Ascending aorta (tissue), 2 donors: ENCODE data around the gene PLCG2. TPM values are rescaled to one million over a fixed set of nuclear protein-coding genes. Genes with fewer than 3 reads are reported as not detected.

Source experiments
- DNase-seq, 2 donors: peaks; one replicate each; pipeline ENCODE4 v3.0.0-alpha.2; 2019; ENCODE audit warnings: low spot score in 2 of 2
- H3K27ac ChIP-seq, 2 donors: fragments of 200-600 bp; sonication (generic); one replicate each; pipeline ENCODE4 v1.5.1; 2016 to 2017; ENCODE audit warnings: mild to moderate bottlenecking in 1 of 2
- H3K27me3 ChIP-seq: fragments of 200-600 bp; sonication (generic); one replicate; pipeline ENCODE4 v1.5.1; 2017
- H3K36me3 ChIP-seq, 2 donors: fragments of 200-600 bp; sonication (generic); one replicate each; pipeline ENCODE4 v1.5.1; 2016
- H3K4me1 ChIP-seq, 2 donors: fragments of 200-600 bp; sonication (generic); one replicate each; pipeline ENCODE4 v1.5.1; 2016 to 2017; ENCODE audit warnings: mild to moderate bottlenecking in 1 of 2
- H3K4me3 ChIP-seq, 2 donors: fragments of 200-600 bp; sonication (generic); one replicate each; pipeline ENCODE4 v1.5.1; 2016 to 2017; ENCODE audit warnings: mild to moderate bottlenecking in 1 of 2
- H3K9me3 ChIP-seq, 2 donors: fragments of 200-600 bp; sonication (generic); one replicate each; pipeline ENCODE4 v1.5.1; 2016
- CTCF ChIP-seq, 3 experiments: fragments of 200-600 bp in 2 of 3; fragments of 450-650 bp in 1 of 3; sonication (generic) in 2 of 3; IDR thresholded peaks; one replicate each; pipeline ENCODE4 v1.5.1; 2016 to 2019; ENCODE audit warnings: antibody characterized with exemption in 3 of 3, mild to moderate bottlenecking in 1 of 3, moderate library complexity in 1 of 3
- intact Hi-C: fragments of 100-400 bp; cut with DNase I; formaldehyde crosslinking; loops from one replicate; pipeline ENCODE4 v1.15.1; 2023
- total RNA-seq: library from RNA; depleted of rRNA; stranded (reverse); fragments of >200 nt; gene quantifications from one replicate; pipeline ENCODE4 v1.1.0, GENCODE V29; 2016

Gene PLCG2
- total RNA-seq, 1 donor from 2014 or later, result 34.2 TPM

- intact Hi-C loops, result no loop called here
- H3K36me3 ChIP-seq, result no peaks in the 10 kb centered on the region
- no peak within 1 kb of the TSS for H3K27ac ChIP-seq
- no peaks in the 10 kb centered on the region for H3K27me3 ChIP-seq
- DNase-seq, result no peak
- H3K9me3 ChIP-seq, result no peaks in the 10 kb centered on the region
- no peak for TF ChIP-seq CTCF (IDR thresholded peaks at IDR 0.05)
- peak within 1 kb of the TSS in 1 of 2 donors; percentile 41 for H3K4me3 ChIP-seq
- H3K4me1 ChIP-seq, result no peaks in the 10 kb centered on the region
Observed at GRCh38 chr16:82011199-82011641, 232.1 kb downstream of the PLCG2 start, which contains the start of gene SDR42E1. SDR42E1 (minus strand) TSS chr16:82011470; CDS start chr16:82000858, 10,612 bp downstream.

Other genes starting within 250 kb of the PLCG2 start
- 0.11 TPM for gene SDR42E1, start 232.2 kb downstream of the PLCG2 start, total RNA-seq